ENCODE measurements around the gene AUTS2.

The AUTS2 gene

GRCh38 chr7:70233776-70234175 is 635.5 kb downstream of the AUTS2 start:
- no peak overlapping the region for H3K4me3 ChIP-seq (ENCODE audit: low read depth, low read length)
- TF ChIP-seq CTCF (IDR thresholded peaks at IDR 0.05; ENCODE audit: borderline replicate concordance, insufficient read depth, low read depth, low read length) = no peak

GRCh38 chr7:70237256-70237655 is 639.0 kb downstream of the AUTS2 start:
- TF ChIP-seq CTCF (IDR thresholded peaks at IDR 0.05; ENCODE audit: borderline replicate concordance, insufficient read depth, low read depth, low read length) = no peak
- H3K4me3 ChIP-seq (ENCODE audit: low read depth, low read length) = no peak overlapping the region

GRCh38 chr7:70237831-70238575 is 639.7 kb downstream of the AUTS2 start:
- H3K4me3 ChIP-seq (ENCODE audit: low read depth, low read length) = no peak overlapping the region
- TF ChIP-seq CTCF (IDR thresholded peaks at IDR 0.05; ENCODE audit: borderline replicate concordance, insufficient read depth, low read depth, low read length) = no peak

DNA sequence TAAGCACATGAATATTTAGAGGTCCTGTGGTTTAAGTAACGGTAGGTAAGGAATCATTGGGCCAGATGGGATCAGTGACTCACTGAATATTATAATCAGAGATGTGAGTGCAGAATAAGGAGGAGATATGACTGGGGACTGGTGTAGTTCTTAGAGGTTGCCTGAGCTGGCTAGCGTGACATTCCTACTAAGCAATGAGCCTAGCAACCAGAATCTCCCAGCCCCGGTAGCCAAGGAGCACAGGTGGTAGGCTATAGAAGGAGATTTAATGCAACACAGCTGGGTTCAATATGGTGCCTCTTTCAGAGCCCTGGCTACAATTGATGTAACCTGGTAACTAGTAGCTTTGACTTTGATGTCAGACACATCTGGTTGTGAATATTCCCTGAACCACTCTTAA is 641.6 kb downstream of the AUTS2 start:
- TF ChIP-seq CTCF (IDR thresholded peaks at IDR 0.05; ENCODE audit: borderline replicate concordance, insufficient read depth, low read depth, low read length) = no peak
- no peak overlapping the region for H3K4me3 ChIP-seq (ENCODE audit: low read depth, low read length)

DNA sequence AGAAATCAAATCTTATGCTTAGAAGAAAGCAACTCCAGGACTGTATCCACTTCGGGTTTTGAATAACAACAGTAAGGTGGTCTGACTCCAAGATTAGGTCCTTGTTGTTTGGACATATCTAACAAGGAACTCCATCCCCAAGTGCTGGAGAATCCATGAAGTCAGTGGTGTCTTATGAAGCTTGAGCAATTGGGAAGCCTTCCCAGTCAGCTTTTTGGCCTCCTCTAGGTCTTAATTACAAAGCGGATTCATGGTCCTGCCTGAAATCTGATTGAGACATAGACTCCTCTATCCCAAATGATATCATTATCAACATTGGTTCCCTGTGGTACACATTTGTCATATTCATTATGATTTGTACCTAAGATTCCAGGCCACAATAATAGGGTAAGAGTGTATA is 642.6 kb downstream of the AUTS2 start:
- TF ChIP-seq CTCF (IDR thresholded peaks at IDR 0.05; ENCODE audit: borderline replicate concordance, insufficient read depth, low read depth, low read length) = no peak
- H3K4me3 ChIP-seq (ENCODE audit: low read depth, low read length) = no peak overlapping the region

DNA sequence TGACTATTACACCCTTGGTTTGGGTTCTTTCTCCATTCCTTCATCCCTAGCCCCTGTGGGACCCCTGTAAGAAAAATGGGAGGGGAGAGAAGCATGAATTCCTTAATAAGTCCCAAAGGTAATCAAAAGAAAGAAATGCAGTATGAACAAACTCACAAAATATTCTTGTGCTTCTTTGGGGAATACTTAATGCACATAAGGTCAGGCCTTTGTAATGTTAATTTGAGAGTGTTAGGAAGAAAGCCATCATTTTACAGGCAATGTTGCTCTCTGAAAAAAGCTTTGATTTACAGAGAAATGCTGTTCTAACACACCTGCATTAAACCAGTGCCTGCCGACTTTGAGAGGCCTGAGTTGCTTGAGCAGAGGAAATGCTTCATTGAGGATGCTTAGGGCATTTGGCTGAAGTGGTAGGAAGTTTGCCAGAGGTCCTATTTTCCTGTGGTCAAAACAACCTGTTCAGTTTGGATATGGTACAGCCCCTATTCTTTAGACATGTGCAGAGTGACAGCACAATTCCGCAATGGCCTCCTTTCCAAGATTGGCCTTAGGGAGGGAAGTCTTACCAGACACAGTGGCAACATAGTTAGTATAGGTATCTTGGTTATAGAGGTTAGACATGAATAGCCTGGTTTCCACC is 643.4 kb downstream of the AUTS2 start:
- TF ChIP-seq CTCF (IDR thresholded peaks at IDR 0.05; ENCODE audit: borderline replicate concordance, insufficient read depth, low read depth, low read length) = no peak

GRCh38 chr7:70242826-70243225 is 644.6 kb downstream of the AUTS2 start:
- no peak overlapping the region for H3K4me3 ChIP-seq (ENCODE audit: low read depth, low read length)
- no peak for TF ChIP-seq CTCF (IDR thresholded peaks at IDR 0.05; ENCODE audit: borderline replicate concordance, insufficient read depth, low read depth, low read length)

More for the DNA sequence above, 643.4 kb downstream of the AUTS2 start:
- no peak overlapping the region for H3K4me3 ChIP-seq (ENCODE audit: low read depth, low read length)

Data from GM12875 (cell line).